ENCODE data around the gene MORN5.

Gene MORN5

GRCh38 chr9:122138560-122139268 lies 21.0 kb upstream of the MORN5 start:
- H3K4me3 ChIP-seq (ENCODE audit: low read length) = no peak overlapping the region
- DNase-seq (ENCODE audit: low read depth, low spot score) = no peak

GRCh38 chr9:122140368-122141193 lies 19.1 kb upstream of the MORN5 start:
- DNase-seq (ENCODE audit: low read depth, low spot score) = no peak
- H3K4me3 ChIP-seq (ENCODE audit: low read length) = no peak overlapping the region

- no peak overlapping the region for H3K4me3 ChIP-seq (ENCODE audit: low read length)
- no peak for DNase-seq (ENCODE audit: low read depth, low spot score)
Measured at GRCh38 chr9:122141671-122142070, 18.0 kb upstream of the MORN5 start.

GRCh38 chr9:122143296-122143695 lies 16.4 kb upstream of the MORN5 start:
- H3K4me3 ChIP-seq (ENCODE audit: low read length) = no peak overlapping the region
- no peak for DNase-seq (ENCODE audit: low read depth, low spot score)

- H3K4me3 ChIP-seq (ENCODE audit: low read length) = no peak overlapping the region
Measured at GRCh38 chr9:122143876-122144405, 15.8 kb upstream of the MORN5 start.

GRCh38 chr9:122144836-122145591 lies 14.7 kb upstream of the MORN5 start:
- no peak overlapping the region for H3K4me3 ChIP-seq (ENCODE audit: low read length)
- DNase-seq (ENCODE audit: low read depth, low spot score) = no peak

More at GRCh38 chr9:122143876-122144405, 15.8 kb upstream of the MORN5 start:
- no peak for DNase-seq (ENCODE audit: low read depth, low spot score)

GRCh38 chr9:122145592-122145863 lies 14.2 kb upstream of the MORN5 start:
- no peak overlapping the region for H3K4me3 ChIP-seq (ENCODE audit: low read length)
- no peak for DNase-seq (ENCODE audit: low read depth, low spot score)

GRCh38 chr9:122151267-122151828 lies 8.4 kb upstream of the MORN5 start:
- H3K4me3 ChIP-seq (ENCODE audit: low read length) = no peak overlapping the region
- DNase-seq (ENCODE audit: low read depth, low spot score) = no peak

GRCh38 chr9:122155796-122156195 lies 3.9 kb upstream of the MORN5 start:
- no peak for DNase-seq (ENCODE audit: low read depth, low spot score)
- H3K4me3 ChIP-seq (ENCODE audit: low read length) = no peak overlapping the region

- DNase-seq (ENCODE audit: low read depth, low spot score) = peak; percentile 67
- no peak overlapping the region for H3K4me3 ChIP-seq (ENCODE audit: low read length)
Measured at GRCh38 chr9:122158202-122158601, 1.5 kb upstream of the MORN5 start.

GRCh38 chr9:122159925-122160246 lies 178 bp downstream of the MORN5 start:
- DNase-seq (ENCODE audit: low read depth, low spot score) = no peak
- H3K4me3 ChIP-seq (ENCODE audit: low read length) = peak overlapping the region; percentile 75

GRCh38 chr9:122162415-122162814 lies 2.7 kb downstream of the MORN5 start:
- no peak for DNase-seq (ENCODE audit: low read depth, low spot score)
- no peak overlapping the region for H3K4me3 ChIP-seq (ENCODE audit: low read length)

GRCh38 chr9:122164286-122164685 lies 4.6 kb downstream of the MORN5 start:
- DNase-seq (ENCODE audit: low read depth, low spot score) = no peak
- no peak overlapping the region for H3K4me3 ChIP-seq (ENCODE audit: low read length)

- DNase-seq (ENCODE audit: low read depth, low spot score) = no peak
- H3K4me3 ChIP-seq (ENCODE audit: low read length) = no peak overlapping the region
Measured at GRCh38 chr9:122168356-122168755, 8.6 kb downstream of the MORN5 start.

GRCh38 chr9:122172131-122172530 lies 12.4 kb downstream of the MORN5 start:
- DNase-seq (ENCODE audit: low read depth, low spot score) = no peak
- H3K4me3 ChIP-seq (ENCODE audit: low read length) = no peak overlapping the region

- DNase-seq (ENCODE audit: low read depth, low spot score) = no peak
- no peak overlapping the region for H3K4me3 ChIP-seq (ENCODE audit: low read length)
Measured at GRCh38 chr9:122173670-122174069, 14.0 kb downstream of the MORN5 start.

- DNase-seq (ENCODE audit: low read depth, low spot score) = no peak
- no peak overlapping the region for H3K4me3 ChIP-seq (ENCODE audit: low read length)
Measured at GRCh38 chr9:122176916-122177315, 17.2 kb downstream of the MORN5 start.

- H3K4me3 ChIP-seq (ENCODE audit: low read length) = no peak overlapping the region
- no peak for DNase-seq (ENCODE audit: low read depth, low spot score)
Measured at GRCh38 chr9:122179054-122179689, 19.5 kb downstream of the MORN5 start.

GRCh38 chr9:122179690-122180074 lies 20.0 kb downstream of the MORN5 start:
- H3K4me3 ChIP-seq (ENCODE audit: low read length) = no peak overlapping the region
- DNase-seq (ENCODE audit: low read depth, low spot score) = no peak
